Femur (tissue), 1 donor: ENCODE data around the gene LTK.
A peak's percentile ranks its signal among the peaks of the same experiment; 100 is the strongest.

Experiments used
- DNase-seq: peaks from one replicate; pipeline ENCODE4 v3.0.0-alpha.2; 2017

The LTK gene

GRCh38 chr15:41513506-41514227 lies at the start of gene LTK:
LTK (minus strand) TSS chr15:41513827; CDS start chr15:41513709, 118 bp downstream.
- peak; percentile 64 for DNase-seq

DNA sequence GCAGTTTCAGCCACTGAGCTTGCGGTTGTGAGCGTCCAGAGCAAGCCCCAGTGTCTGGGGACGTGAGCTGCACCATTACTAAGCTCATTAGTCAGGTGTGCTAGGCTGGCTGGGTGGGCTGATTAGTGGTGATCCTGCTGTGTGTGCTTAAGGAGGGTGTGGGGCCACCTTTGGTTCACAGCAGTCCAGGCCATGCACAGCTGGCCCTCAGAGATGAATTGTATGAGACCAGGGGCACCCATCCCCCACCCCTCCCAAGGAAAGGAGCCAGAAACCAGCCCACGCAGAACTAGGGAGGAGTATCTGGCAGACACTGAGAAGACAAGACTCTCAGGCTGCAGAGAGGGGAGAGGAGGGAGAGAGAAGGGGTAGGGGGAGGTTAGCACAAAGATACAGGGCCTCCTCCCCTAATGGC lies 49.2 kb upstream of the LTK start:
- peak; percentile 65 for DNase-seq

- no peak for DNase-seq
Observed at GRCh38 chr15:41562244-41562643, 48.6 kb upstream of the LTK start.

DNA sequence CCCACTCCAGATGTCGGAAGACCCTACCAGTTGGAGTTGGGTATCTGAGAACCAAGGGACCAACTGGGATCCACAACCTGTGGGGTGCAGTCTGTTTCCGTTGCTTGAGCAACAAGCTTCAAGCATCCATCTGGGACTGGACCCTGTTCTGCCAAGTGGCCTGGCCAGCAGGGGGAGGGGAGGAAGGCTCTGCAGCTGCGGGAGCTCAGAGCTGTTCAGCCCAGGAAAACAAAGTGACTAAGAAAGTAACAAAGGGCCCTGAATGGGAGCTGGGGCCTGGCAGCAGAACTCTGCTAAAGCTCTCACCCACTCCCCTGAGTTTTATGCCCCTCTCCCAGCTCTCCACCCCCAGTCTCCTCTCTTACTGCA lies 48.1 kb upstream of the LTK start:
- peak; percentile 72 for DNase-seq

DNA sequence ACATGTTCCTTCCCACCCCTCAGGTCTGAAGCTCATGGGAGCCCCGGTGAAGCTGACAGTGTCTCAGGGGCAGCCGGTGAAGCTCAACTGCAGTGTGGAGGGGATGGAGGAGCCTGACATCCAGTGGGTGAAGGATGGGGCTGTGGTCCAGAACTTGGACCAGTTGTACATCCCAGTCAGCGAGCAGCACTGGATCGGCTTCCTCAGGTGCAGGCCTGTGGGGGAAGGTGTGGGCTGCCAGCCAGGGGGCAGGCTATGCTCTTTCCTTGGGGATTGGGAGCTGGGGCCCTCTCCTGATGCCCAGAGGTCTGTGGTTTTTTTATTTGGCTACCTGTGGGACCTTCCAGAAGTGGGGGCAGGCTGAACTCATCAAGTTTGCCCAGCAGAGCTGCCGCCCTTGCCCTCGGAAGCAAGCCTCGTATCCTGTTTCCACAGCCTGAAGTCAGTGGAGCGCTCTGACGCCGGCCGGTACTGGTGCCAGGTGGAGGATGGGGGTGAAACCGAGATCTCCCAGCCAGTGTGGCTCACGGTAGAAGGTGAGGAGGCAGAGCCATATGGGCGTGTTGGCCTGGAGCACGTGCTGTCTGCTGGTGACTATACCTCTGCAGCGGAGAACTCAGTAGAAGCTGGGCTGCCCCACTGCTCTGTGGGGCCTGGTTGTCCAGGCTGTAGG lies 47.6 kb upstream of the LTK start:
- no peak for DNase-seq

DNA sequence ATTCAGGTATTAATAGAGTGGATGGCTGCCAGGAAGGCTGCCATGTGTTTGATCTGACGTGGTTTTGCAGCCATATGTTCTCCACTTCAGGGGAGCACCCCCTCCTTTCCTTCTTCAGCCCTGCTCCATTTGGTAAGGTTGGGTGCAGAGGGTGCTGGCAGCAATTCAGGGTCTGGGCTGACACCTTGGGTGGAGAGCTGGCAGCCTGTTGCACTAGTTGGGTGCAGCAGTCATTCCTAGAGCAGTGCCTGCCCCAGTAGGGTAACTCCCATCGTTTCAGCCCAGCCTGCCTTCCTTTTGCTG lies 46.9 kb upstream of the LTK start:
- no peak for DNase-seq

- DNase-seq = no peak
Observed at GRCh38 chr15:41559239-41559782, 45.7 kb upstream of the LTK start.

- DNase-seq = peak; percentile 78
Observed at GRCh38 chr15:41558400-41559238, 45.0 kb upstream of the LTK start, which contains the start of gene TYRO3. TYRO3 (plus strand) TSS chr15:41559212; CDS start chr15:41559258, 46 bp downstream.

GRCh38 chr15:41557673-41558399 lies 44.2 kb upstream of the LTK start:
- DNase-seq = peak; percentile 70

GRCh38 chr15:41556677-41557076 lies 43.0 kb upstream of the LTK start:
- no peak for DNase-seq

DNA sequence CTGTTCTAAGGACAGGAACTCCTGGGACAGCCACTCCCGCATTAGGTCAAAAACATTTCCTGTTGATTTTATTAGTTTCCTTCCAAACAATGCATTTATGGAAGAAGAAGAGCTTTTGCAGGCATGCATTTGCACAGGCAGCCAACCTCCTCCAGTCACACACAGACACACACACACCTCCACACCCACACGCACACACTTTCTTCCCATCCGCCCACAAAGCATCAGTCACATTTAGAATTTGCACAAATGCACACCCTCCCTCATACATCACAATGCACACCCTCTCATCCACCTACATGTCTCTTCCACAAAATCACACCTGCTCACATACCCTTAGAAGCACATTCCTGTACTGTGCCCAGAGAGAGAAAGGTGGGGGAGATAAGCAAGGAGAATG lies 41.3 kb upstream of the LTK start:
- no peak for DNase-seq

DNA sequence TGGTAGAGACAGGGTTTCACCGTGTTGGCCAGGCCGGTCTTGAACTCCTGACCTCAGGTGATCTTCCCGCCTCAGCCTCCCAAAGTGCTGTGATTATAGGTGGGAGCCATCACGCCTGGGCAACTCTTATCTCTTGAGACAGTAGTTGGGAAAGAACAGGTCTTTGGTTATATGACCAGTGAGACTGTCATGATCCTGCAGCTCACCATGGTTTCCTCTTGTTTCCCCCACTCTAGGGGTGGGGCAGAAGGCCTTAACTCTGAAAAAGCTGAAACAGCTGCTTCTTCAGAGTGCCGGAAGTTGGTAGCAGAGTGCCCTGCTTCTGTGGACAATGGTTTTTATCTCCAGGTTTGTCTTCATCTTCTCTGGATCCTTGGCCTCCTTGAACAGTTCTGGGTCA lies 40.7 kb upstream of the LTK start:
- DNase-seq = no peak

- DNase-seq = no peak
Observed at GRCh38 chr15:41553731-41554130, 40.1 kb upstream of the LTK start.

GRCh38 chr15:41550066-41550775 lies 36.6 kb upstream of the LTK start:
- DNase-seq = no peak

DNA sequence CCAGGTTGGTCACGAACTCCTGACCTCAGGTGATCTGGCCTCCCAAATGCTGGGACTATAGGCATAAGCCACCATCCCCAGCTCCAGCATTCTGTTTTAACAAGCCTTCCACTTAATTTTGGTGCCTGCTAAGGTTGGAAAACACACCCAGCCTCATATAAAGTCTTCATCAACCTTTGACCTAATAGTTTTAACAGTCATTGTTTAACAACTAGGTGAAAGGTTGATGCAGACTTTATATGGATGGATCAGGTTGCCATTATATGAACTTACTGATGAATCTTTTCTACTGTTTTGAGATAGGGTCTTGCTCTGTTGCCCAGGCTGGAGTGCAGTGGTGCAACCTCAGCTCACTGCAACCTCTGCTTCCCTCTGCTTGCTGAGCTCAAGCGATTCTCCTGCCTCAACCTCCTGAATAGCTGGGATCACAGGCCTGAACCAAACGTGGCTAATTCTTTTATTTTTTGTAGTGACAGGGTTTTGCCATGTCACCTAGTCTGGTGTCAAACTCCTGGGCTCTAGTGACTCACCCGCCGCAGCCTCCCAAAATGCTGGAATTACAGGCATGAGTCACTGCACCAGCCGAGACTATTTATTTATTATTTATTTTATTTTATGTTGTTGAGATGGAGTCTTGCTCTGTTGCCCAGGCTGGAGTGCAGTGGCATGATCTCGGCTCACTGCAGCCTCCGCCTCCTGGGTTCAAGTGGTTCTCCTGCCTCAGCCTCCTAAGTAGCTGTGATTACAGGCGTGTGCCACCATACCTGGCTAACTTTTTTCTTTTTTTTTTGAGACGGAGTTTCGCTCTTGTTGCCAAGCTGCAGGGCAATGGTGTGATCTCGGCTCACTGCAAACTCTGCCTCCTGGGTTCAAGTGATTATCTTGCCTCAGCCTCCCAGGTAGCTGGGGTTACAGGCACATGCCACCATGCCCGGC lies 33.5 kb upstream of the LTK start:
- DNase-seq = no peak

DNA sequence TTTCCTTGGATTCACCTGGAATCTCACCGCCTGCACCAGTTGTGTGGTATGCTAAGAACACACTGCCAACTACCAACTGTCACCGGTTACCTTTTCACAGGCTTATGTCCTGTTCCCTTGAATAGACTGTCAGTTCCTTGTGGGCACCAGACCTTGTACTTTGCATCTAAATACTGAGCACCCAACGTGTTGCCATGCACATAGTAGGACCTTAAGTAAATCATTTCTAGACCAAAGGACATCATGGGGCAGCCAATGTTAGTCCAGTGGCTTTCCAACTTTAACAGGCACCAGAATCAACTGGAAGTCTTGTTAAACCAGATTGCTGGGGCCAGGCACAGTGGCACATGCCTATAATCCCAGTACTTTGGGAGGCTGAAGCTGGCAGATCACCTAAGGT lies 31.6 kb upstream of the LTK start:
- no peak for DNase-seq

DNA sequence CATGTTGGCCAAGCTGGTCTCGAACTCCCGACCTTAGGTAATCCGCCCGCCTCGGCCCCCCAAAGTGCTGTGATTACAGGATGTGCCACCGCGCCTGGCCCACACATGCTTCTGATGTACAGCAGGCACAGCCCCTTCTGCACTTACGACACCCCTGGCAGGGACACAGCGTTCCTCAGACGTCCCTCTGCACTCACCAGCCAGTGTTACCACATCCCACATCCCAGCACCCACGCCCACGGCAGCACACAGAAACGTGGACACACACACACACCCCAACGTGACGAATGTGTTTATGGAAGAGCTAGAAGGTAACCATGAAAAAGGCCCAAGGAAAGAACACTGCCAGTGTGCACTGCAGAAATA lies 31.0 kb upstream of the LTK start:
- no peak for DNase-seq

GRCh38 chr15:41543521-41543870 lies 29.9 kb upstream of the LTK start:
- DNase-seq = no peak

DNA sequence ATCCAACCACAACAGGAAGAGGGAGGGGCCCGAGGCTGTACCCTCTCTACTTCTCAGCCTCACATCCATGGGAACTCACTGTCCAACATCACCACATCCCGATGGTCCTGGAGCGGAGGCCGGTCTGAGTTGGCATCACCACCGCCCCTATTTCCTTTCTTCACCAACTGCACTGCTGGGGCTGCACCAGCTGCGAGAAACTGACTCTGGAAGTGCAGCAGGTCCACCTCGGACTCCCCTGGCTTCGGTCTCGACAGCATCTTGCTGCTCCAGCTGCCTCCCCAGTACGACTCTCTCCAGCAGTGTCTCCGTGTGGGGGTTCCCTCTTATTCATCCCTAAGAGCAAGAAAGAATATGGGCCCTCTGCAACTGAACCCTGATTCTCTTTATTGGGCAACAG lies 23.2 kb upstream of the LTK start:
- DNase-seq = no peak

DNA sequence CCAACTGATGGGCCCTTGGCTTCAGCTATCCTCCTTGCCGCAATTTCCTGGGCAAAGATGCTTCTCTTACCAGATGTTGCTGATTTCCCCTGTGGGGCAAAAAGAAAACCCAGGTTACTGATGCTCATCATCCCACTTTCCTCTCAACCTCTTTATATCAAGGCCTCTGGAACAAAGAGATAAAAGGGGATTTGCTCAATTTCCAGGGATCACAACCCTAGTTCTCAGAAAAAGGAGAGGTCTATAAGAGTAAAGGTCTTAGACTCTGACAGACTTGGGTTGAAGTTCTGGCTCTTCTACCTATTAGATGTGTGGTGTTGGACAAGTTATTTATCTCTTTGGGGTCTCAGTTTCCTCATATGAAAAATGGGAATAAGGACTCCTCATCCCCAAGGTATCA lies 21.9 kb upstream of the LTK start:
- no peak for DNase-seq

- DNase-seq = no peak
Observed at GRCh38 chr15:41530363-41530956, 16.8 kb upstream of the LTK start.
